Measurements from ENCODE around the gene FANCB. TPM values are rescaled to one million over a fixed set of nuclear protein-coding genes. Genes with fewer than 3 reads are reported as not detected.

FANCB gene
- total and polyA plus RNA-seq, 2 of the 13 experiments (the other 11 are each of a cell fraction or from before 2014, with no cell fraction given), result 1.0 to 5.8 TPM

DNA sequence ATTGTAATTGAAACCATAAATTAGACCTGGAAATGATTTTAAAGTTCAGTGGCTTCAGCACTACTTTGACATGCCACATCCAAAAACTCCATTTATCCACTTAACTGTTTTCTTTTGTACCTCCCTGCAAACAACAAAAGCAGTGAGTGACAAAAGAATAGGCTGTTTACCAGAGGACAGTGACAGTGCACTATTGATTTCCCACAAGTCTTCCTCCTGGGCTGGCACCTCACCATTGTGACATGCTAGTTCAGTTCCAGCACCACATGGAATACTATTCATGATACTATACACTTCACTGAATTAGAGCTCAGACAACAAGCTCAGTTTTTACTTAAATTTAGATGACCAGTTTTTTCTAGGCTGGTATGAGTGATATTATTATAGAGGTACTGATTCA lies 29.7 kb upstream of the FANCB start:
- Histone ChIP-seq H3K9ac (ENCODE audit: insufficient read depth, low read depth, low read length) (no peak overlapping the region), H3K36me3 (replicated peaks in 1 of 2; ENCODE audit: control insufficient read depth in 1 of 2, insufficient read depth in 2 of 2, low read length in 2 of 2) (no peaks in the 10 kb centered on the region; a peak in 1 of 5 replicates), H3K9me3 (ENCODE audit: low read length) (no peaks in the 10 kb centered on the region), H3K4me2 (ENCODE audit: low read depth, low read length) (no peak overlapping the region), H2AFZ (ENCODE audit: low read length) (no peak overlapping the region), H3K4me3 (replicated peaks in 1 of 3; ENCODE audit: insufficient read depth in 1 of 3, low read depth in 2 of 3, low read length in 3 of 3) (no peak overlapping the region), H3K4me1 (ENCODE audit: insufficient read depth, low read length) (no peaks in the 10 kb centered on the region), H3K27ac (ENCODE audit: extremely low read length, insufficient read depth, low read length) (no peak overlapping the region), H3K27me3 (ENCODE audit: control insufficient read depth in 1 of 2, insufficient read depth in 2 of 2, low read length in 2 of 2) (no peaks in the 10 kb centered on the region), H3K79me2 (ENCODE audit: insufficient read depth, low read length) (no peaks in the 10 kb centered on the region), H4K20me1 (ENCODE audit: insufficient read depth, low read length) (no peaks in the 10 kb centered on the region)
- BruUV-seq (replicated peaks), result no TSS peak
- ATAC-seq, result no peak
- ChIA-PET CTCF (ENCODE audit: low intra/inter-chr PET ratio, low total read pairs) (no interaction called here), POLR2A (no interaction called here)
- in situ Hi-C loops (cut with HindIII; ENCODE audit: extremely low pct_ligation_motif_present, low pct_unique_long_range_greater_than_20kb), result no loop called here
- FAIRE-seq, result no peak
- no peak for DNase-seq (ENCODE audit: low spot score)
- no peak for TF ChIP-seq CENPBD1 (CRISPR knock-in tag; IDR thresholded peaks at IDR 0.05; ENCODE audit: borderline replicate concordance, low read depth)
- no peak for TF ChIP-seq SMYD3 (CRISPR knock-in tag; IDR thresholded peaks at IDR 0.05)
- no peak for TF ChIP-seq NFE2L2 (IDR thresholded peaks at IDR 0.05; ENCODE audit: low read length)
- no peak for TF ChIP-seq MBNL3 (CRISPR knock-in tag; conservative IDR thresholded peaks at IDR 0.05)
- no peak for TF ChIP-seq ATF1 (CRISPR knock-in tag; IDR thresholded peaks at IDR 0.05)
- no peak for TF ChIP-seq WIZ (CRISPR knock-in tag; IDR thresholded peaks at IDR 0.05)
- no peak for TF ChIP-seq TCF12 (IDR thresholded peaks at IDR 0.05)
- TF ChIP-seq TCF12 (CRISPR knock-in tag; IDR thresholded peaks at IDR 0.05), result no peak
- no peak for TF ChIP-seq HNRNPK (IDR thresholded peaks at IDR 0.05; ENCODE audit: low read depth, low read length, poor library complexity, severe bottlenecking)
- TF ChIP-seq ZFAT (CRISPR knock-in tag; conservative IDR thresholded peaks at IDR 0.05), result no peak
- no peak for TF ChIP-seq ZNF407 (CRISPR knock-in tag; IDR thresholded peaks at IDR 0.05; ENCODE audit: not compliant biosample characterization)
- no peak for TF ChIP-seq POLR2AphosphoS5 (IDR thresholded peaks at IDR 0.05; ENCODE audit: low read depth, low read length)
- TF ChIP-seq ARNT (IDR thresholded peaks at IDR 0.05), result no peak
- TF ChIP-seq GFI1 (CRISPR knock-in tag; IDR thresholded peaks at IDR 0.05; ENCODE audit: borderline replicate concordance), result no peak
- TF ChIP-seq ZNF292 (CRISPR knock-in tag; IDR thresholded peaks at IDR 0.05; ENCODE audit: borderline replicate concordance, low read depth), result no peak
- no peak for TF ChIP-seq ZSCAN12 (CRISPR knock-in tag; IDR thresholded peaks at IDR 0.05)
- TF ChIP-seq FIP1L1 (IDR thresholded peaks at IDR 0.05; ENCODE audit: borderline replicate concordance, insufficient read depth, low read depth, low read length), result no peak
- no peak for TF ChIP-seq SATB2 (CRISPR knock-in tag; IDR thresholded peaks at IDR 0.05)
- TF ChIP-seq ZNF251 (CRISPR knock-in tag; IDR thresholded peaks at IDR 0.05), result no peak
- intact Hi-C loops (cut with micrococcal nuclease; ENCODE audit: unreplicated experiment), result no loop called here
